NCI-H2196 (cell line): ENCODE measurements around the gene PALD1.

Source experiments
- DNase-seq: peaks from one replicate; lab custom pipeline; 2025; ENCODE audit not compliant: unreplicated experiment; lab: John Stamatoyannopoulos, UW

The PALD1 gene

DNA sequence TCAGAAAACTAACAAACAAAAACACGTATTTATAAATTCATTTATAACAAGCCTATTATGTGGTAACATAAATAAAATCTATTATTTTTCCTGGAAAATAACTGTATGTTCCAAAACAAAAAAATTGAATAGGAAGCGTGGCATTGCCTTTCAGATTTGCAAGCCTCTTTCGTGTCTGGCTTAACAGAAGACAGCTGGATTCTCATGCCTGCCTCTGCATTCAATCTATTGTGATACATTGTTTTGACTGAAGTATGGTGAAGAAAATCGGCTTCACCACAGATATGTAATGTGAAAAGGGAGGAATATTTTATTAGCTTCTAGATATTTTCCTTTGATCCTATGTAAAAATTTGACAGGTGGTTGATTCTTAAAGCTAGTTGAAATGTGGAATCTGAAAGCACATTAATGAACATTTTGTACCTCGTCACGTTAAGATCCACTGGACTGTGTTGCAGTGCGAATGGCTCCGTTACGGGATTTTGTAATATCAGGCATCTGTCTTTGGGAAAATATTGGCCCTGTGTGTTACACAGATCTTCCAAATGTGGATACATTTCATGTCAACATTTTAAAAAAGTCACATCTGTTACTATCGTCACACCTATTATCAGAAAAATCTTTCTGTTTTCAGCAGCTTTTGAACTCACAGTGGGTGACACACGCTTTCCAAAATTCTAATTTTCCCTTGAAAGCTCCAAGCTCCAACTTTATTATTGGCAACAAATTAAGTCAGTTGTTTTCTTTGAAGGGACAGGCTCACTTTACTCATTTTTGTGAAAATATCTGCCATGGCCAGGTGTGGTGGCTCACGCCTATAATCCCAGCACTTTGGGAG lies 26.2 kb downstream of the PALD1 start:
- no peak for DNase-seq

DNA sequence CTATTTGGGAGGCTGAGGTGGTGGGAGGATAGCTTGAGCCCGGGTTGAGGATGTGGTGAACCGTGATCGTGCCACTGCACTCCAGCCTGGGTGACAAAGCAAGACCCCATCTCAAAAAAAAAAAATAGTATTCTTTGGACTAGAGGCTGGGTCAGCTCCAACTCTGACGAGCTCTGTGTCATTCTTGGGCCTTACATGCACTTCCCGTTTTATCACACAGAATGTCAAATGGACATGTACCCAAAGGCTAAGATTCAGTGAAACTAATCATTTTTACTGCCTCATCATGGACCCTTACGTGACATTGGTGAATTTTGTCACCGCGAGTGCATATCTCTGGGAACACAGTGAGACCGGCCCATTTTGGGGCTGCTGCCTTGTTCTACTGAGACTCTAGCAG lies 27.3 kb downstream of the PALD1 start:
- no peak for DNase-seq

DNA sequence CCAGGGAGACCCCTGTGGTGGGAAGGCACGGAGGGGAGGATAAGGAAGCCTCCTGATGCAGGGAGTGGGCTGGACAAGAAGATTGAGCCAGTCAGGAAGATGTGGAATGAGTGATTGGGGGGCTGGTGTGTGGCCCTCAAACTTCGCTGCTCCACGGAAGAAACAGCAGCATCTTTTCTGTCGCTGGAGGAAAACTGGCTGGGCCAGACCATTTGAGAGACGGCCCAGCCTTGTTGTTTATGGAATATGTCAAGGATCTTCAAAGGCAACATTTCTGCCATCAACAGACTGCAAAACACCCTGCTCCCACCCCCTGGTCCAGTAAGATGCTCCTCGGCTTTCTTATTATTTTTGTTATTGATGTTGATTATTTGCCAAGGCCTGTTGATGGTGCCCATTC lies 29.4 kb downstream of the PALD1 start:
- no peak for DNase-seq

DNA sequence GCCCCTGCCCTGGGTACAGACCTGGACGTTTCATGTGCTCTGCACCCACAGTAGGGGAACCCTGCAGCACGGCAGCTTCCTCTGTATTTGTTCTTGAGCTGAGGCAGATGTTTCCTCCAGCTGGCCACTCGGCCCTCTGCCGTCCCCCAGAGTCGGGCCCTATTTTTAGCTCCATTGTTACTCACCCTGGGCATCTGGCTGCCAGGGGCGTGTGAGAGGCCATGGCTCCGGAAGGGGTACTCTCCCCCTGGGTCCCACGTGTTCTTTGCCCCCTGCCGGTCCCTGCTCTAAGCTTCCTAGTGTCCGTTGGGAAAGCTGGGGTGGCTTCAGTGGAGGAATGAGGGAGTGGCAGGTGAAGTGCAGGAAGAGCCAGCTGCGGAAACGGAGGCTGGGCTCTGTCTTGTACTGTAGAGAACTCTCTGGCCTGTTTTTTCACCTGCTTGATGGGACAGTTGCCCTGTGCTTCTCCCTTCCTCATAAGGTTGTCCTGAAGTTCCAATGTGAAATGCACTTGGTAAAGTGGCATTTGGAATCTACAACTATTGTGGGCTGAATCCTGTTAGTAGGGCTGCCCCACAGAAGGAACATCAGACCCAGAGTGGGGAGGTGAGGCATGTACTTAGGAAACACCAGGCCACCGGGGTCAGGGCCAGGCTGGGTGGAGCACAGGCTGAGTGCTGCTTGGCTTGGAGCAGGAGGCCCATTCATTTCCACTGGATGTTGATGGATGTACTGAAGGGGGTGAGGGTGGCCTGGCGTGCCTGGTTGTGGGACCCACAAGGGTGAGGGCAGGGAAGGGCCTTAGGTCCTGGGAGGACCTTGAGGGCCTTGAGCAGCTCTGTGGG lies 30.6 kb downstream of the PALD1 start:
- DNase-seq = no peak

DNA sequence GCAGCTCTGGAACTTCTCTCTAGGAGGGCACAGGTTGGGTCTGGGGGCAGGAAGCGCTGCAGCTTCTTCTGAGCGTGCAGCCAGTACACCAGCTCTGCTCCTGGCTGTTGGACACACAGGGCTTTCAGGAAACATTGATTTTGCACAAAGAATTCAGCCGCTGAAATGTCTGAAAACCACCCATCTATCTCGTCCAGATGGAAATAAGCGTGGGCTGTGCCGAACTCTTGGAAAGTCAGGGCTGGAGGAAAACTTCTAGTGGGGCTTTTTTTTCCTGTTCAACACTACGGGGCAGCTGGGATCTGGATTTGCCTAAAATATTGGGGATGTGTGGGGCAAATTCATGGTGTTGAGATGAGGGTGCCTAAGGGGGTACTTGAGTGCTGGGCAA lies 31.2 kb downstream of the PALD1 start:
- DNase-seq = no peak

DNA sequence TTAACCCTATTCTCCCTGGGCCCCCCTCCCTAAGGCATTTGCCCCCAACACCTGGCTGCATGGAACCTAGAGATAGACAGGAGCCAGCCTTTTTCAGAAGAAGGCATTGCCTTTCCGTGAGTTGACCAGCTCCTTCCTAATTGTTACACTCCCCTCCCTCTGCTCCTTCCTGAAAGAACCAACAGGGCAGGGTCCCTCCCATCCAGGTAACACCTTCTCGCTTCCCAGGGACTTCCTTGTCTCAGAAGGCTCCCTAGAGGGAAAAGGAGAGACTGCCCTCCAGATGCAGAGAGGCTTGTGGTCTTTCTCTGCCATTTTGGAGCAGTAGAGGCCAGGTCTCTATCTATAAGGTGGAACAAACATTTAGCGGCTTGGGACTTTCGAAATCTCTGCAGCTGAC lies 31.9 kb downstream of the PALD1 start:
- DNase-seq = no peak

DNA sequence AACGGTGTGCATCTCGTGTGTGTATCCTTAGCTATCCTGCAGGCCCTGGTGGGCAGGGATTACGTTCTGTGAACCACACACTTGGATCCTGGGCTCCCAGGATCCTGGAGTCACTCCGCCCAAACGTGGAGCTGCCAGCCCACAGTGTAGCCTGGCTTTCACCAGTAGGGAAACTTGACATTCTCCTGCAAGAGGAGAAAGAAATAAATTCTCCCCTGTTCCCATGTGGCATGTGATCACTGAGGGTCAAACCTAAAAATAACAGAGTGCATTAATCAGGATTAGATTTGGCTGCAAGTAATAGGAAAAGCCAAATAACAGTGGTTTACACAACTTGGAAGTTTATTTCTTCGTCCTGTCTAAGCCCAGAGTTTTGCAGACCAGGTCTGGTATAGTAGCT lies 32.3 kb downstream of the PALD1 start:
- no peak for DNase-seq

DNA sequence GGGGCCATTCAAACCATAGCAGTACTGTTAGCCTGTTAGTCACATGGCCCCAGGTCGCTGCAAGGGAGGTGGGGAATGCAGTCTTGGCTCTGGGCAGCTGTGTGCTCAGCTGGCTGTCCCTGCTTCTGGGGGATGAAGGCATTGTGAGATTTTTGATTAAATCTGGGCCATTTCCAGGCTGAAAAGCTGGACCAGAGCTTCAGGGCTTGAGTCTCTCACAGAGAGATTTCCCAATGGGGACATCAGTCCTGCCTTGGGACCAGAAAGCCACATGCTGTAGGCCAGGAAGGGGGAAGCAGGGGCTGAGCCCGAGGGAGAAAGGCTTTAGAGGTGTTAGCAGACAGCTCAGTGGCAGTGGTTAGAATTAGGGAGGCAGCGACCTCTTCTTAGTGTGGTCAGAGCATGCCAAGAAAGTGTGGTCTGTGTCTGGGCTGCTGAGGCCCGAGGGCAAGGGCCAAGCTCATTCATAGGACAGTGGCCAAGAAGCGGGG lies 33.6 kb downstream of the PALD1 start:
- no peak for DNase-seq

DNA sequence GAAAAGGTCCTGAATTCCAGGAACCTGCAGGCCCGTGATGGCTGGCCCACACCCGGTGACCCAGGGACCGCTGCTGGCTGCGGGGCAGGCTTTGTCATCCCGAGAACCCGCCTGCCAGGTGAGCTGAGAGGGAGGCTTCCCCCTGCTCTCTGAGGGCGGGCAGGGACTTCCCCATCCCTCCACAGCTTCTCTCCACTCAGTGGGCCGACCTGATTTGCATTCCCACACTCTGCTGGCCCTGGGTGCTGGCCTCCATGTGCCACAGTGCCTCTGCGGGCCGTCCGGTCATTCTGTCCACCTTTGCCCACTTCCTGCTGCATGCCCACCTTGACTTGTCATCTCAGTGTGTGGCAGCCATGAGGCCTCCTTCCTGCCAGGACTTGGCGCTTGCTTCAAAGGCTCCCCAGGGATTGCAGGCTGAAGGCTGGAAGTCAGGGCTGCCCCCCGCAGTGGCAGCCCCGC lies 35.3 kb downstream of the PALD1 start:
- DNase-seq = no peak

DNA sequence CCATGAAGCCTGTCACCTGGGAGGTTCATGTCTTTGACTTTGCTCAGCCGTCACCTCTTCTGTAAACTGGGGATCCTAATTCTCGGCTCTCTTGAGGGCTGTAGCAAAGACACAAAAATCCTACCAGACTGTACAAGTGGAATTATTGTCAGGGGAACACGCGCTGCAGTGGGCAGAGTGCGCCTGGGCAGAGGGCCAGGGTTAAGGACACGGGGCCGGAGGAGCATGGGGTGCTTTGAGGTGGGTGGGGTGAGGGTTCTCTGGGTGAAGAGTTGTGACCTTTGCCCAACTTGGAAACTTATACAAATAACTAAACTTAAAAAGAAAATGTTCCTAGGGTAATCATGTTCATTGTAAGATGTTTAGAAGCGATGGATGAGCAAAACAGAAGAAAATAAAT lies 36.0 kb downstream of the PALD1 start:
- no peak for DNase-seq

DNA sequence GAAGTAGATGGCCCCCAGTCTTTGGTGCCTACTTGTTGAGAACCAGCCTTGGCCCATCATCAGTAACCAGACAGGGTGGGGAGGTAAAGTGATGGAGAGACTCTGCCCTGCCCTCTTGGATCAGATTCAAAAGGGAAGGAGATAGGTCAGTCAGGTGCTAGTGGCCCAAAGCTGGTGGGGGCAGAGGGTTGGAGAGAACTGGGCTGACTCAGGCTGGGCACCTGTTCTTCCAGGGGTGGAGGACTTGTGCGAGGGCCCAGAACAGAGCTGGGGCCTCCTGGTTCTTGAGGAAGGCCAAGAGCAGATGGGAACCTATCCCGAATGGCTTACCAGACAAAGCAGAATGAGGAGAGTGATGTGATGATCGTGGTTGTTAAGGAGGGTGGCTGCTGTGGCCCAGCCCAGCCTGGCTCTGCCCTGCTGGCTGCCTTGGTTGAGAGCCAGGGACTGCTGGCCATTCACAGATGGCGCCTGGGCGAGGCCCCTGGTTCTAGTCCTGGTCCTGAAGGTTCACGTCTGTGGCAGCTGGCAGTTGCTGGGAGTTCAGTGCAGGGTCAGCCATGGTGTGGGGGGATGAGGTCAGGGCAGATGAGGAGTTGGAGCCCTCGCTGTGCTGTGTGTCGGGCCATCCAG lies 36.6 kb downstream of the PALD1 start:
- DNase-seq = peak; percentile 24

DNA sequence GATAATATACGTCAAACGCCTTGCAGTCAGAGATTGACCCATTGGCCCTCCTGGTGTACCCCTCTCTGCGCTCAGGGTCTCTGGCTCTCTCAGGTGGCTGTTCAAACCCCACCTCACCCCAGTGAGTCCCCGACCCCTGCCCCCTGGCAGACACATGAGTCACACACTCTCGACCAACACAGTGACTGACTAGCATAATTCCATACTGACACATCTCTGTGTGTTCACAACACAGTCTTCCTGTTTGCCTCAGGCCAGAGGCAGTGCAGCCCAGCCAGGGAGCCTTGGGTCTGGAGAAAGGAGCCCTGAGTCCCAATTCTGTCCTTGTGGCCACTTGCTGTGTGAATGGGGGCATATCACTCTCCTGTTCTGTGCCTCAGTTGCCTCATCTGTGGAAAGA lies 40.1 kb downstream of the PALD1 start:
- no peak for DNase-seq

DNA sequence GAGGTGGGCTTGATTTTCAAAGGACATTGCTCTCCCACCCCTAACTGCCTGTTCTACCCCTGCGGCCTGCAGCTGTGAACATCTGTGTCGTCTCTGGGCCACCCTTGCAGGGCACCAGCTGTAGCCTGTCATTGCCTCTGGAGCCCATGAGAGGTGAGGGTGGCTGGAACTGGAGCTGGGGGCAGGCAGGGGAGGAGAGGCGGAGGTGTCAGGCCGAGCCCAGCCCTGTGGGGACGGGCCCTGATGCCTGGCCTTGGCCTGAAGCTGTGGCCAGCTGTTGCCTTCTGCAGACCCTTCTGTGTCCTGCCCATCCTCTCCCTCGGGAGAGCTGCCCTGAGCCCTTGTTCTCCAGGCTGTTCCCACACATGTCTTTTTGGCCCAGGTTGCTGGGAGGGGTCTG lies 44.5 kb downstream of the PALD1 start:
- DNase-seq = no peak

DNA sequence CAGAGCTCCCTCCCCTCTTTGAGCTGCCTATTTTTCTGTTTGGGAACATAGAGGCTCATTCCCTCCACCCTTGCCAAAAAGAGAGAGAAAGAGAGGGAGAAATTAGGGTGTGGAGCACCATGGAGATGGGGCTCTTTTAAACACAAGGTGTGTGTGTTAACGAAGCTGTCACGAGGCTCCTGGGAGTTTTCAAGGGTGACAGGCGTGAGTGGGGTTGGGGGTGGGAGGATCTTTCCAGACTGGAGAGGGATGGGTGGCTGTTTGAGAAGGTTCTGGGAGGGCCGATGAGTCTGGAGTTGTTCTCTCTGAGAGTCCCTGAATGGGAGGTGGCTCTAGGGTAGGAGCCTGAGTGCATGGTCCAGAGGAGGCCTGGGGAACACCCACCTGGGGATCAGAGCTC lies 45.0 kb downstream of the PALD1 start:
- no peak for DNase-seq

DNA sequence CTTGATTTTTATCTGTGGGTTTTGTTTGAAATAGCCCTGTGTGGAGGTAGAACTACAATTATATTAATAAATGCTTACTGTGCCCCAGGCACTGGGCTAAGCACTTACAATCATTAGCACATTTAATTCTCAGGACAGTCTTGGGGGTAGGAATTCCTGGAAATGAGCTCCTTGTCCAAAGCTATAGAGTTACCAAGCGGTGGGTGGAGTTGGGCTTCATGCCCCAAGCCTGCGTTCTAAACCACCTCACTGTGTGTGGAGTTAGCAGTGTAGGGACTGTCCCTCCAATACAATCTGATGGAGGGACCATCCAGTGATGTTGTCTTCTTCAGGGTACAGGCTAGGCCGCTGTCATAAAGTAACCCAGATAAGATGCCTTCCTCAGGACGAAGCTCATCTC lies 49.7 kb downstream of the PALD1 start:
- DNase-seq = no peak

DNA sequence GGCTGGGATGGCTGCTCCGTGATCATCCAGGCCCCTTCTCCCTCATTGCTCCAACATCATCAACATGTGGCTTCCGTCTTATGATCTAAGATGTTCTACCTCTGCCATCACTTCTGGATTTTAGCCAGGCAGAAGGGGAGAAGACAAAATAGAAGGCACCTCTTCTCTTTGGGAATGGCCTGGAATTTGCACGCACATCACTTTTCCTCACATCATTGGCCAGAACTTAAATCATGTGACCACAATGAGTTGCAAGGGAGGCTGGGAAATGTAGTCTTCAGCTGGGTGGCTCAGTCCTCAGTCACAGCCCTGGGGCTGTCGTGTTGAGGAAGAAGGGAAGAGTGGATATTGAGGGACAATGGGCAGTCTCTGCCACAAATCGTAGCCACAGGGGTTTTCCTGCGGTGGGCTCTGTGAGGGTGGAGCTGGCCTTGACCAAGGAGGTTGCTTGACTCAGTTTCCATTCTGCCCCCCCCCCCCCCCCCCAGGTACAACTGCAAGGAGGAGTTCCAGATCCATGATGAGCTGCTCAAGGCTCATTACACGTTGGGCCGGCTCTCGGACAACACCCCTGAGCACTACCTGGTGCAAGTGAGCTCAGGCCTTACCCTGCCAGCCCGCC lies 50.3 kb downstream of the PALD1 start:
- DNase-seq = peak; percentile 27

DNA sequence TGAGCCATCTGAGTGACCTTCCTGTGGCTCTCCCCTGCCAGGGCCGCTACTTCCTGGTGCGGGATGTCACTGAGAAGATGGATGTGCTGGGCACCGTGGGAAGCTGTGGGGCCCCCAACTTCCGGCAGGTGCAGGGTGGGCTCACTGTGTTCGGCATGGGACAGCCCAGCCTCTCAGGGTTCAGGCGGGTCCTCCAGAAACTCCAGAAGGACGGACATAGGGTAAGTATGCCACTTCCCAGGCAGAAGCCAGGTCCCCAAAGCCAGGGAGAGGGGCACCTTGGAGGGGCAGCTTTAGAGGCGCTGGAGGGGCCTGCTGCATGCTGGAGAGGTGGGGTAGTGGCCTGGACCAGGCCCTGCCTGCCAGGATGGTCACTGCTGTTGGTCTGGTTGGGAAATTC lies 51.3 kb downstream of the PALD1 start:
- no peak for DNase-seq

DNA sequence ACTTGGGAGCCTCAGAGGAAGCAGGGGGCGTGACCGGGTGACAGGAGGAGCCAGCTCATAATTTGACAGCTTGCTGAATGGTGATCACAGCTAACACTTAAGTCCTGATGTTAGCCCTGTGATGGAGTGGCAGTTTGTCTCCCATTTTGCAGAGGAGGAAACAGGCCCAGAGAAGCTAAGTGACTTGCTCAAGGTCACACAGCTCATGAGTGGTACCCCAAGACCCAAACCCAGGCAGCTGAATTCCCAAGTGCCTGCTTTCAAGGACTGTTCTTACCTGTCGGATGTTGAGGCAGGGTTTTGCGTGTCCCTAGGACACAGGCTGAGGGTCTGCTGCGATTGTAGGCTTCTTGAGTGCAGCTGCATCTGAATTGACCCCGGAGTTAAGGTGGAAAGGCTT lies 51.7 kb downstream of the PALD1 start:
- DNase-seq = no peak

DNA sequence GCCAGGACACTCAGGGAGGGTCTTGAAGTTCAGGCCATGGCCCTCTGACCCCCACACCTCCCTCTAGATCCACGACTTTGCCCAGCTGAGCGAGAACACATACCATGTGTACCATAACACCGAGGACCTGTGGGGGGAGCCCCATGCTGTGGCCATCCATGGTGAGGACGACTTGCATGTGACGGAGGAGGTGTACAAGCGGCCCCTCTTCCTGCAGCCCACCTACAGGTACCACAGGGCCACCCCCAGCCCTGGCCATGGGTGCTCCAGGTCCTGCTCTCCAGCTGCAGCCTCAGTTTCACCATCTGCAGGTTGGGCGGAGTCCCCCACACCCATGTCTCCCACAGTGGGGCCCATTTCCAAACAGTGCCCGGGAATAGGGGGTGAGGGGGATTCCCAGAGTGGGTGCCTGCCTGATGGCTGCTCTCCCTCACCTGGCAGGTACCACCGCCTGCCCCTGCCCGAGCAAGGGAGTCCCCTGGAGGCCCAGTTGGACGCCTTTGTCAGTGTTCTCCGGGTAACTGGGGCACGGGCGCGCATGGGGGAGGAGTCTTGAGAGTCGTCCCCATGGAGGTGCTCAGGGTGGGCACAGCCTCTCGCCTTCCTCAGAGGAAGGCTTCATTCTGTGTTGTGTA lies 54.1 kb downstream of the PALD1 start:
- DNase-seq = no peak

DNA sequence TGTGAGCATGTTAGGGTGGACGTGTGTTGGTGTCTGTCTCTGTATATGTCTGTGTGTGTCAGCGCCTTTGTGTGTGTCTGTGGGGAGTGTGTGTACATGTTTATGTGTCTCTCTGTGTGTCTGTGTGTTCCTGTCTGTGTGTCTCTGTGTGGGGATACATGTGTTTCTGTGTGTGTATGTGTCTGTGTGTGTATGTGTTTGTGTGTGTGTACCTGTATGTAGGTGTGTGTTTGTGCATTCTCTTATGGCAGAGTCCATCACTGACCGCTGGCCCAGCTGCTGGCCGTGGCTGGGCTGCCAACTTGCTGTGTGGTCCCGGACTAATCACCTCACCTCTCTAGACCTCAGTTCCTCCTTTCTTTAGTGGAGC lies 54.6 kb downstream of the PALD1 start:
- no peak for DNase-seq

DNA sequence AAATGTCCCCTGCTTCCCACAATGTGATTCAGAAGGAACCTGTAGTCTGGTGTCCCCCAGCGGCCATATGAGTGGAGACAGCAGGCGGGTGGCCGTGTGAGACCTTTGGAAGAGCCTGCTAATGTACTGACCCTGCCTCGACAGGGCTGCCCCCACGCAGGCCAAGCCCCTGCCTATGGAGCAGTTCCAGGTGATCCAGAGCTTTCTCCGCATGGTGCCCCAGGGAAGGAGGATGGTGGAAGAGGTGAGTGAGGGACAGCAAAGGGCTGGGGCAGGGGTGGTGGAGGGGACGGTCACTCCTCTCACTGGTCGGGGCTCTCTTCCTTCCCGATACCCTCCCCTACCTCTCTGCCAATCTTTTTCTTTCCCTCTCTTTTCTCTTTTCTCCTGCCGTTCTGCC lies 55.7 kb downstream of the PALD1 start:
- DNase-seq = no peak
